HL-60 (cell line): Measurements from ENCODE around the gene USP47.

ENCODE experiments used
- DNase-seq, 2 experiments: peaks; one replicate each; pipeline ENCODE4 v3.0.0-alpha.2; 2010 to 2020; ENCODE audit warnings: low read depth in 1 of 2, low spot score in 1 of 2
- H3K27ac ChIP-seq: fragments of 250-450 bp; sonication (Bioruptor Pico); replicated peaks from 2 replicates; pipeline ENCODE4 v1.5.1; 2020; ENCODE audit warnings: mild to moderate bottlenecking, moderate library complexity
- H3K27me3 ChIP-seq: fragments of 250-450 bp; sonication (Bioruptor Pico); 2 replicates; pipeline ENCODE4 v1.5.1; 2021; ENCODE audit warnings: mild to moderate bottlenecking, moderate library complexity; ENCODE audit not compliant: insufficient read depth, poor library complexity, severe bottlenecking
- H3K4me3 ChIP-seq: replicated peaks from 2 replicates; pipeline ENCODE4 v1.5.1; 2011; ENCODE audit warnings: mild to moderate bottlenecking, control low read depth, low read length; ENCODE audit not compliant: insufficient read depth
- CTCF ChIP-seq: IDR thresholded peaks from one replicate; pipeline ENCODE4 v1.5.1; 2011; ENCODE audit warnings: low read length, control low read depth, inconsistent platforms; ENCODE audit not compliant: insufficient read depth
- GABPA ChIP-seq: IDR thresholded peaks from 2 replicates; pipeline ENCODE4 v1.6.1; 2012; ENCODE audit warnings: low read depth
- POLR2AphosphoS5 ChIP-seq: IDR thresholded peaks from 2 replicates; pipeline ENCODE4 v1.6.1; 2012; ENCODE audit warnings: low read depth
- SPI1 ChIP-seq: IDR thresholded peaks from 2 replicates; pipeline ENCODE4 v1.6.1; 2012; ENCODE audit warnings: low read depth, mild to moderate bottlenecking, borderline replicate concordance
- TF ChIP-seq, protein P1 (sequence below): IDR thresholded peaks from 2 replicates; pipeline ENCODE4 v1.6.1; 2012; ENCODE audit warnings: low read depth; ENCODE audit not compliant: insufficient replicate concordance

The USP47 gene

DNA sequence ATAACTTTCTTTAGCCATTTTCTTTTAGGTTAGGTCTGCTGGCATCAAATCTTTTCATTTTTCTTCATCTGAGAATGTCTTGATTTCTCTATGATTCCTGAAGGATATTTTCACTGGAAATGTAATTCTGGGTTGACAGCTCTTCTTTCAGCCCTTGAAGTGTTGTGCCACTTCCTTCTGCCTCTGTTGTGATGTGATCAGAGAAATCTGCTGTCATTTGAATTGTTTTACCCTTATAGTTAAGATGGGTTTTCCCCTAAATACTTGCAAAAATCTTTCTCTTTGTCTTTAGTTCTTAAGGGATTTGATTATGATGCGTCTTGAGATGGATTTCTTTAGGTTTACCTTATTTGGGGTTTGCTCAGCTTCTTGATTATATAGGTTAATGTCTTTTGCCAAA is 23.0 kb downstream of the USP47 start:
- no peak for DNase-seq
- Histone ChIP-seq H3K27ac (no peak overlapping the region), H3K27me3 (no peaks in the 10 kb centered on the region), H3K4me3 (no peak overlapping the region)
- TF ChIP-seq, protein P1, sequence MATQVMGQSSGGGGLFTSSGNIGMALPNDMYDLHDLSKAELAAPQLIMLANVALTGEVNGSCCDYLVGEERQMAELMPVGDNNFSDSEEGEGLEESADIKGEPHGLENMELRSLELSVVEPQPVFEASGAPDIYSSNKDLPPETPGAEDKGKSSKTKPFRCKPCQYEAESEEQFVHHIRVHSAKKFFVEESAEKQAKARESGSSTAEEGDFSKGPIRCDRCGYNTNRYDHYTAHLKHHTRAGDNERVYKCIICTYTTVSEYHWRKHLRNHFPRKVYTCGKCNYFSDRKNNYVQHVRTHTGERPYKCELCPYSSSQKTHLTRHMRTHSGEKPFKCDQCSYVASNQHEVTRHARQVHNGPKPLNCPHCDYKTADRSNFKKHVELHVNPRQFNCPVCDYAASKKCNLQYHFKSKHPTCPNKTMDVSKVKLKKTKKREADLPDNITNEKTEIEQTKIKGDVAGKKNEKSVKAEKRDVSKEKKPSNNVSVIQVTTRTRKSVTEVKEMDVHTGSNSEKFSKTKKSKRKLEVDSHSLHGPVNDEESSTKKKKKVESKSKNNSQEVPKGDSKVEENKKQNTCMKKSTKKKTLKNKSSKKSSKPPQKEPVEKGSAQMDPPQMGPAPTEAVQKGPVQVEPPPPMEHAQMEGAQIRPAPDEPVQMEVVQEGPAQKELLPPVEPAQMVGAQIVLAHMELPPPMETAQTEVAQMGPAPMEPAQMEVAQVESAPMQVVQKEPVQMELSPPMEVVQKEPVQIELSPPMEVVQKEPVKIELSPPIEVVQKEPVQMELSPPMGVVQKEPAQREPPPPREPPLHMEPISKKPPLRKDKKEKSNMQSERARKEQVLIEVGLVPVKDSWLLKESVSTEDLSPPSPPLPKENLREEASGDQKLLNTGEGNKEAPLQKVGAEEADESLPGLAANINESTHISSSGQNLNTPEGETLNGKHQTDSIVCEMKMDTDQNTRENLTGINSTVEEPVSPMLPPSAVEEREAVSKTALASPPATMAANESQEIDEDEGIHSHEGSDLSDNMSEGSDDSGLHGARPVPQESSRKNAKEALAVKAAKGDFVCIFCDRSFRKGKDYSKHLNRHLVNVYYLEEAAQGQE: no peak
- TF ChIP-seq CTCF: no peak

- Histone ChIP-seq H3K27me3 (no peaks in the 10 kb centered on the region), H3K4me3 (no peak overlapping the region), H3K27ac (no peak overlapping the region)
- no peak for TF ChIP-seq SPI1
- TF ChIP-seq POLR2AphosphoS5: no peak
- TF ChIP-seq, protein P1: no peak
- no peak for DNase-seq
Measured at GRCh38 chr11:11865449-11865848, 23.7 kb downstream of the USP47 start.

DNA sequence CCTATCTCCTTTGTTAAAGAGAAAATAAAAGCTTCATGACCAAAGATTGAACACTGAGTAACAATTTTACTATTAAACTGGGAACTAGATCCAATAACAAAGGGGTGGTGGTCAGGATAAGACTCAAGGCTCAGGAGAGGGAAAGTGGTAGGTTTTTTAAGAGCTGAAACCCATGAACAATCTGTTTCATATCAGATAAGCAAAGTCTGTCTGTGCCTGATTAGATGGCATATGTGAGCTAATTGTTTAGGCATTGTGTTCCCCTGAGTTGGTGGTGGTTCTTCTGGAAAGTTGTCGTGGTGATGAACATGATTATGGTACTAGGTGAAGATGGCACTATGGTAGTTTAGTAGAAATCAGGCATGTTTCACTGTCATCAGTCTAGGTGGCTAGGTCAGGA is 24.4 kb downstream of the USP47 start:
- H3K27ac ChIP-seq: no peak overlapping the region
- no peak overlapping the region for H3K4me3 ChIP-seq
- no peak for DNase-seq
- no peaks in the 10 kb centered on the region for H3K27me3 ChIP-seq
- TF ChIP-seq, protein P1: no peak
- no peak for TF ChIP-seq POLR2AphosphoS5
- TF ChIP-seq GABPA: no peak
- no peak for TF ChIP-seq SPI1
- no peak for TF ChIP-seq CTCF

- no peak for DNase-seq
- Histone ChIP-seq H3K27me3 (no peaks in the 10 kb centered on the region), H3K27ac (no peak overlapping the region), H3K4me3 (no peak overlapping the region)
- TF ChIP-seq, protein P1: no peak
- TF ChIP-seq SPI1 (no peak), GABPA (no peak), CTCF (no peak), POLR2AphosphoS5 (no peak)
Measured at GRCh38 chr11:11867720-11868119, 25.9 kb downstream of the USP47 start.
